GM12892 (cell line): Measurements from ENCODE around the gene SMIM9.

Experiments used
- POLR2A ChIP-seq: IDR thresholded peaks from 2 replicates; pipeline ENCODE4 v1.6.1; 2011; ENCODE audit warnings: low read depth, low read length, control low read depth
- POLR2AphosphoS5 ChIP-seq: IDR thresholded peaks from 2 replicates; pipeline ENCODE4 v1.6.1; 2011; ENCODE audit warnings: low read depth, low read length, control low read depth

GRCh38 chrX:154780968-154781367, 53.5 kb downstream of the SMIM9 start:
- TF ChIP-seq POLR2AphosphoS5 (no peak), POLR2A (no peak)
